ENCODE measurements around the gene ZKSCAN2. TPM values are rescaled to one million over a fixed set of nuclear protein-coding genes. Genes with fewer than 3 reads are reported as not detected.

The ZKSCAN2 gene
- total RNA-seq (ENCODE audit: unreplicated experiment), result 16.2 TPM
- long read RNA-seq, partial matches to known transcripts, result 0 of 4 reads
- long read RNA-seq, other reads (novel, unspliced or antisense), result 4 of 4 reads

GRCh38 chr16:25257470-25257955 is at the start of gene ZKSCAN2:
ZKSCAN2 (minus strand) TSS chr16:25257845; CDS start chr16:25257127, 718 bp downstream.
- peaks cover 10% of the 10 kb centered on the region for H3K27me3 Mint-ChIP-seq (ENCODE audit: unreplicated experiment)
- peaks cover 40% of the 10 kb centered on the region for H3K4me1 Mint-ChIP-seq (ENCODE audit: unreplicated experiment)
- DNase-seq (ENCODE audit: low spot score), result peak; percentile 82
- peak within 1 kb of the TSS; percentile 90 for H3K27ac Mint-ChIP-seq (ENCODE audit: unreplicated experiment)
- H3K9me3 Mint-ChIP-seq (ENCODE audit: unreplicated experiment), result no peaks in the 10 kb centered on the region
- peak within 1 kb of the TSS; percentile 95 for H3K4me3 Mint-ChIP-seq (ENCODE audit: unreplicated experiment)
- H3K36me3 Mint-ChIP-seq (ENCODE audit: low read depth, unreplicated experiment), result peaks cover 13% of the 10 kb centered on the region
- TF ChIP-seq CTCF (IDR thresholded peaks at IDR 0.05; ENCODE audit: unreplicated experiment), result no peak

GRCh38 chr16:25299792-25300590 is 42.3 kb upstream of the ZKSCAN2 start:
- DNase-seq (ENCODE audit: low spot score), result no peak
- TF ChIP-seq CTCF (IDR thresholded peaks at IDR 0.05; ENCODE audit: unreplicated experiment), result no peak
- Mint-ChIP-seq H3K4me3 (ENCODE audit: unreplicated experiment) (no peak overlapping the region), H3K27me3 (ENCODE audit: unreplicated experiment) (peaks cover under 1% of the 10 kb centered on the region), H3K9me3 (ENCODE audit: unreplicated experiment) (no peaks in the 10 kb centered on the region), H3K27ac (ENCODE audit: unreplicated experiment) (no peak overlapping the region), H3K36me3 (ENCODE audit: low read depth, unreplicated experiment) (no peaks in the 10 kb centered on the region), H3K4me1 (ENCODE audit: unreplicated experiment) (no peaks in the 10 kb centered on the region)

GRCh38 chr16:25298165-25298872 is 40.7 kb upstream of the ZKSCAN2 start:
- Mint-ChIP-seq H3K27ac (ENCODE audit: unreplicated experiment) (no peak overlapping the region), H3K9me3 (ENCODE audit: unreplicated experiment) (peaks cover under 1% of the 10 kb centered on the region), H3K4me3 (ENCODE audit: unreplicated experiment) (no peak overlapping the region), H3K36me3 (ENCODE audit: low read depth, unreplicated experiment) (peaks cover under 1% of the 10 kb centered on the region), H3K27me3 (ENCODE audit: unreplicated experiment) (peaks cover 3% of the 10 kb centered on the region), H3K4me1 (ENCODE audit: unreplicated experiment) (no peaks in the 10 kb centered on the region)
- TF ChIP-seq CTCF (IDR thresholded peaks at IDR 0.05; ENCODE audit: unreplicated experiment), result no peak
- no peak for DNase-seq (ENCODE audit: low spot score)

GRCh38 chr16:25297151-25297787 is 39.6 kb upstream of the ZKSCAN2 start:
- peaks cover 7% of the 10 kb centered on the region for H3K27me3 Mint-ChIP-seq (ENCODE audit: unreplicated experiment)
- H3K4me3 Mint-ChIP-seq (ENCODE audit: unreplicated experiment), result no peak overlapping the region
- no peak for DNase-seq (ENCODE audit: low spot score)
- TF ChIP-seq CTCF (IDR thresholded peaks at IDR 0.05; ENCODE audit: unreplicated experiment), result no peak
- peaks cover 7% of the 10 kb centered on the region for H3K9me3 Mint-ChIP-seq (ENCODE audit: unreplicated experiment)
- peaks cover 7% of the 10 kb centered on the region for H3K36me3 Mint-ChIP-seq (ENCODE audit: low read depth, unreplicated experiment)
- no peak overlapping the region for H3K27ac Mint-ChIP-seq (ENCODE audit: unreplicated experiment)
- no peaks in the 10 kb centered on the region for H3K4me1 Mint-ChIP-seq (ENCODE audit: unreplicated experiment)
